H9 (cell line): Measurements from ENCODE around the gene NCKAP5. TPM values are rescaled to one million over a fixed set of nuclear protein-coding genes. Genes with fewer than 3 reads are reported as not detected.

ENCODE experiments used
- DNase-seq: peaks from one replicate; pipeline ENCODE4 v3.0.0-alpha.2; 2017
- H2AFZ ChIP-seq: one replicate; pipeline ENCODE4 v1.6.1; 2013; ENCODE audit warnings: mild to moderate bottlenecking, low read length, control low read depth, moderate library complexity
- H2AK5ac ChIP-seq: 2 replicates; pipeline ENCODE4 v1.6.1; 2013; ENCODE audit warnings: low read length, control low read depth, mixed read lengths; ENCODE audit not compliant: insufficient read length
- H2BK120ac ChIP-seq: one replicate; pipeline ENCODE4 v1.6.1; 2013; ENCODE audit warnings: low read depth, mild to moderate bottlenecking, low read length, control low read depth, inconsistent platforms; ENCODE audit not compliant: poor library complexity, severe bottlenecking
- H2BK12ac ChIP-seq: 2 replicates; pipeline ENCODE4 v1.6.1; 2013; ENCODE audit warnings: low read length, control low read depth, mixed read lengths, low read depth; ENCODE audit not compliant: insufficient read length
- H2BK15ac ChIP-seq: 2 replicates; pipeline ENCODE4 v1.6.1; 2013; ENCODE audit warnings: low read depth, low read length, control low read depth
- H2BK20ac ChIP-seq: one replicate; pipeline ENCODE4 v1.6.1; 2013; ENCODE audit warnings: low read depth, mild to moderate bottlenecking, low read length, control low read depth, inconsistent platforms; ENCODE audit not compliant: poor library complexity, severe bottlenecking
- H2BK5ac ChIP-seq: 2 replicates; pipeline ENCODE4 v1.6.1; 2013; ENCODE audit warnings: low read length, control low read depth, mixed read lengths; ENCODE audit not compliant: insufficient read length
- H3K14ac ChIP-seq: 2 replicates; pipeline ENCODE4 v1.6.1; 2013; ENCODE audit warnings: low read length, control low read depth; ENCODE audit not compliant: insufficient read depth
- H3K18ac ChIP-seq: 2 replicates; pipeline ENCODE4 v1.6.1; 2013; ENCODE audit warnings: low read depth, mild to moderate bottlenecking, mixed read lengths, low read length, control low read depth; ENCODE audit not compliant: insufficient read length
- H3K23ac ChIP-seq: 2 replicates; pipeline ENCODE4 v1.6.1; 2013; ENCODE audit warnings: low read length, control low read depth, mixed read lengths, low read depth; ENCODE audit not compliant: insufficient read length
- H3K23me2 ChIP-seq: 2 replicates; pipeline ENCODE4 v1.6.1; 2013; ENCODE audit warnings: low read depth, mild to moderate bottlenecking, mixed read lengths, low read length, control low read depth; ENCODE audit not compliant: insufficient read length, poor library complexity, severe bottlenecking
- H3K27ac ChIP-seq: 2 replicates; pipeline ENCODE4 v1.5.1; 2013; ENCODE audit warnings: low read length, control low read depth, mixed read lengths, low read depth; ENCODE audit not compliant: insufficient read length
- H3K27me3 ChIP-seq: 2 replicates; pipeline ENCODE4 v1.6.1; 2013; ENCODE audit warnings: low read length, control low read depth, inconsistent platforms; ENCODE audit not compliant: insufficient read depth
- H3K4ac ChIP-seq: 2 replicates; pipeline ENCODE4 v1.6.1; 2013; ENCODE audit warnings: low read depth, mild to moderate bottlenecking, control low read depth, inconsistent platforms, low read length, moderate library complexity
- H3K4me1 ChIP-seq: 2 replicates; pipeline ENCODE4 v1.6.1; 2013; ENCODE audit warnings: low read length, control low read depth, inconsistent platforms; ENCODE audit not compliant: insufficient read depth
- H3K4me2 ChIP-seq: 2 replicates; pipeline ENCODE4 v1.6.1; 2013; ENCODE audit warnings: low read length, control low read depth, mixed read lengths; ENCODE audit not compliant: insufficient read length, insufficient read depth
- H3K56ac ChIP-seq: 2 replicates; pipeline ENCODE4 v1.6.1; 2013; ENCODE audit warnings: low read depth, mild to moderate bottlenecking, mixed read lengths, low read length, control low read depth; ENCODE audit not compliant: insufficient read length
- H3K79me1 ChIP-seq: 2 replicates; pipeline ENCODE4 v1.6.1; 2013; ENCODE audit warnings: low read depth, mild to moderate bottlenecking, moderate library complexity, low read length, control low read depth, inconsistent platforms; ENCODE audit not compliant: insufficient read depth, poor library complexity, severe bottlenecking
- H3K79me2 ChIP-seq: 2 replicates; pipeline ENCODE4 v1.6.1; 2013; ENCODE audit warnings: low read length, control low read depth, inconsistent platforms; ENCODE audit not compliant: insufficient read depth
- H3K9ac ChIP-seq: 2 replicates; pipeline ENCODE4 v1.6.1; 2013; ENCODE audit warnings: low read length, control low read depth, mixed read lengths; ENCODE audit not compliant: insufficient read length; ENCODE audit errors: extremely low read depth
- H3K9me3 ChIP-seq: one replicate; pipeline ENCODE4 v1.6.1; 2013; ENCODE audit warnings: low read depth, low read length, inconsistent platforms; ENCODE audit not compliant: control insufficient read depth
- H3T11ph ChIP-seq: one replicate; pipeline ENCODE4 v1.6.1; 2013; ENCODE audit warnings: mild to moderate bottlenecking, low read length, control low read depth, inconsistent platforms
- H4K20me1 ChIP-seq: one replicate; pipeline ENCODE4 v1.6.1; 2013; ENCODE audit not compliant: control insufficient read depth, insufficient read length, insufficient read depth
- H4K5ac ChIP-seq: 2 replicates; pipeline ENCODE4 v1.6.1; 2013; ENCODE audit warnings: low read depth, mild to moderate bottlenecking, mixed read lengths, low read length, control low read depth; ENCODE audit not compliant: insufficient read length
- H4K8ac ChIP-seq: replicated peaks from 2 replicates; pipeline ENCODE4 v1.6.1; 2013; ENCODE audit warnings: low read length, control low read depth, mixed read lengths, low read depth; ENCODE audit not compliant: insufficient read length
- H4K91ac ChIP-seq: 2 replicates; pipeline ENCODE4 v1.6.1; 2013; ENCODE audit warnings: low read depth, mild to moderate bottlenecking, moderate library complexity, mixed read lengths, low read length, control low read depth; ENCODE audit not compliant: insufficient read length
- H3K27ac Mint-ChIP-seq, 3 experiments: 2 replicates in 2 of 3; 3 replicates in 1 of 3; pipeline ENCODE4 v1.8.0; 2020 to 2021; ENCODE audit warnings: mixed read lengths in 3 of 3, mild to moderate bottlenecking in 1 of 3, moderate library complexity in 1 of 3
- H3K27me3 Mint-ChIP-seq: 2 replicates; pipeline ENCODE4 v1.8.0; 2021; ENCODE audit warnings: low read depth, mild to moderate bottlenecking, moderate library complexity, mixed read lengths
- H3K36me3 Mint-ChIP-seq, 3 experiments: 2 replicates in 2 of 3; 3 replicates in 1 of 3; pipeline ENCODE4 v1.8.0; 2020 to 2021; ENCODE audit warnings: low read depth in 3 of 3, mixed read lengths in 3 of 3; ENCODE audit not compliant: insufficient read depth in 1 of 3
- H3K4me1 Mint-ChIP-seq, 2 experiments: 2 replicates each; pipeline ENCODE4 v1.8.0; 2020; ENCODE audit warnings: mixed read lengths in 2 of 2
- H3K4me3 Mint-ChIP-seq, 2 experiments: 2 replicates in 1 of 2; 3 replicates in 1 of 2; pipeline ENCODE4 v1.8.0; 2020 to 2021; ENCODE audit warnings: mild to moderate bottlenecking in 2 of 2, mixed read lengths in 2 of 2, moderate library complexity in 1 of 2
- H3K9me3 Mint-ChIP-seq, 2 experiments: 2 replicates in 1 of 2; 3 replicates in 1 of 2; pipeline ENCODE4 v1.8.0; 2020; ENCODE audit warnings: mild to moderate bottlenecking in 2 of 2, mixed read lengths in 2 of 2, moderate library complexity in 1 of 2
- WGBS: extraction: QIAGEN DNeasy Blood & Tissue Kit; methylation state at CpG from one replicate; pipeline ENCODE4 v1.1.7; 2013; ENCODE audit warnings: missing lambda C conversion rate, low lambda C conversion rate, mixed read lengths; ENCODE audit not compliant: insufficient read length; ENCODE audit errors: extremely low coverage; 5-methylcytosine and 5-hydroxymethylcytosine counted together
- total RNA-seq: library from RNA; stranded (reverse); gene quantifications from 2 replicates; pipeline ENCODE4 v1.2.1, GENCODE V29; 2021
- TF ChIP-seq, protein P1 (sequence below): fragments of 200-600 bp; sonication (generic); conservative IDR thresholded peaks from 3 replicates; pipeline ENCODE4 v1.8.0; 2021; ENCODE audit warnings: antibody characterized with exemption, mild to moderate bottlenecking

Gene NCKAP5
- total RNA-seq, 1 experiment from 2014 or later = 0.26 TPM

DNA sequence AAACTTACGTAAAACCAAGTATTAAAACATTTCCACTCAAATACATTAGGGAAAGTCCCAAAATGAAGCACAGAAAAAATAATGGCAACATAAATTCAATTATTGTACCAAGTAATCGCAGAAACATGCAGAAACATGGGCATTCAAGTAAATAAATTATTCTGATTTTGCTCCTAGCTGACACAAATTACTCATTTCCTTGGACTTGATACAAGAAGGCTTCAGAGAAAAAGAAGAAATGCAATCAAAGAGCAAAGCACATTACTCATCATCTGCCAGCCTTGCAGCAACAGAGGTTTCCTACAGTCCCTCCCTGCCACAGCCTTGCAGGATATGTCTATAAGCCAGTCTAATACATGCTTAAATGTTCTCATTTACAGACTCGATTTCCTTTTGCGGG, 458.5 kb downstream of the NCKAP5 start:
- no peak overlapping the region for H3K56ac ChIP-seq
- DNase-seq = no peak

More for the DNA sequence above, 458.5 kb downstream of the NCKAP5 start:
- no peak overlapping the region for H2AK5ac ChIP-seq
- no peak overlapping the region for H4K8ac ChIP-seq
- Mint-ChIP-seq H3K9me3 (no peaks in the 10 kb centered on the region; a peak in 2 of 5 replicates), H3K27me3 (peaks cover 1% of the 10 kb centered on the region; the same call in 1 of the 2 replicates), H3K36me3 (no peaks in the 10 kb centered on the region), H3K4me1 (no peaks in the 10 kb centered on the region), H3K27ac (no peak overlapping the region), H3K4me3 (no peak overlapping the region)
- no peak overlapping the region for H2BK20ac ChIP-seq
- H3K4me1 ChIP-seq = no peaks in the 10 kb centered on the region
- H3K4me2 ChIP-seq = no peak overlapping the region
- H4K91ac ChIP-seq = no peak overlapping the region
- WGBS = no CpG with 5 or more reads among the region's 4 CpGs
- H3K79me2 ChIP-seq = no peaks in the 10 kb centered on the region
- H2BK120ac ChIP-seq = no peak overlapping the region
- H2BK5ac ChIP-seq = no peak overlapping the region
- no peak overlapping the region for H3T11ph ChIP-seq
- H2AFZ ChIP-seq = no peak overlapping the region
- TF ChIP-seq, protein P1, sequence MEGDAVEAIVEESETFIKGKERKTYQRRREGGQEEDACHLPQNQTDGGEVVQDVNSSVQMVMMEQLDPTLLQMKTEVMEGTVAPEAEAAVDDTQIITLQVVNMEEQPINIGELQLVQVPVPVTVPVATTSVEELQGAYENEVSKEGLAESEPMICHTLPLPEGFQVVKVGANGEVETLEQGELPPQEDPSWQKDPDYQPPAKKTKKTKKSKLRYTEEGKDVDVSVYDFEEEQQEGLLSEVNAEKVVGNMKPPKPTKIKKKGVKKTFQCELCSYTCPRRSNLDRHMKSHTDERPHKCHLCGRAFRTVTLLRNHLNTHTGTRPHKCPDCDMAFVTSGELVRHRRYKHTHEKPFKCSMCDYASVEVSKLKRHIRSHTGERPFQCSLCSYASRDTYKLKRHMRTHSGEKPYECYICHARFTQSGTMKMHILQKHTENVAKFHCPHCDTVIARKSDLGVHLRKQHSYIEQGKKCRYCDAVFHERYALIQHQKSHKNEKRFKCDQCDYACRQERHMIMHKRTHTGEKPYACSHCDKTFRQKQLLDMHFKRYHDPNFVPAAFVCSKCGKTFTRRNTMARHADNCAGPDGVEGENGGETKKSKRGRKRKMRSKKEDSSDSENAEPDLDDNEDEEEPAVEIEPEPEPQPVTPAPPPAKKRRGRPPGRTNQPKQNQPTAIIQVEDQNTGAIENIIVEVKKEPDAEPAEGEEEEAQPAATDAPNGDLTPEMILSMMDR = no peak
- no peaks in the 10 kb centered on the region for H3K23me2 ChIP-seq
- H4K5ac ChIP-seq = no peak overlapping the region
- H3K14ac ChIP-seq = no peak overlapping the region
- H2BK15ac ChIP-seq = no peak overlapping the region
- H4K20me1 ChIP-seq = no peaks in the 10 kb centered on the region
- H3K79me1 ChIP-seq = no peaks in the 10 kb centered on the region
- H3K27me3 ChIP-seq = no peaks in the 10 kb centered on the region
- H3K23ac ChIP-seq = no peak overlapping the region
- no peak overlapping the region for H2BK12ac ChIP-seq
- no peaks in the 10 kb centered on the region for H3K9me3 ChIP-seq
- no peak overlapping the region for H3K18ac ChIP-seq
- H3K27ac ChIP-seq = no peak overlapping the region
- H3K4ac ChIP-seq = no peak overlapping the region
- H3K9ac ChIP-seq = no peak overlapping the region
